Transverse colon (tissue), 4 donors: ENCODE data around the gene ARHGEF4. TPM values are rescaled to one million over a fixed set of nuclear protein-coding genes. Genes with fewer than 3 reads are reported as not detected.

ENCODE experiments used
- DNase-seq: peaks from one replicate; pipeline ENCODE4 v3.0.0-alpha.2; 2019
- H3K27ac ChIP-seq, 4 donors: fragments of 200-600 bp; sonication (generic); 2 replicates each; pipeline ENCODE4 v1.5.1; 2016 to 2018; ENCODE audit warnings: inconsistent platforms in 4 of 4
- H3K27me3 ChIP-seq: fragments of 200-600 bp; sonication (generic); 2 replicates; pipeline ENCODE4 v1.5.1; 2017; ENCODE audit warnings: inconsistent platforms
- H3K36me3 ChIP-seq, 4 donors: fragments of 200-600 bp; sonication (generic); 2 replicates each; pipeline ENCODE4 v1.5.1; 2017 to 2019; ENCODE audit warnings: inconsistent platforms in 4 of 4
- H3K4me1 ChIP-seq, 4 donors: fragments of 200-600 bp; sonication (generic); 2 replicates each; pipeline ENCODE4 v1.5.1; 2017 to 2020; ENCODE audit warnings: inconsistent platforms in 4 of 4
- H3K4me3 ChIP-seq, 4 donors: fragments of 200-600 bp; sonication (generic); 1 replicate in 1 of 4; 2 replicates in 3 of 4; pipeline versions ENCODE4 v1.5.1 to v1.6.1; 2017 to 2019; ENCODE audit warnings: inconsistent platforms in 4 of 4
- H3K9me3 ChIP-seq, 2 donors: fragments of 200-600 bp; sonication (generic); 2 replicates each; pipeline ENCODE4 v1.5.1; 2017 to 2019; ENCODE audit warnings: inconsistent platforms in 2 of 2
- CTCF ChIP-seq, 5 experiments: fragments of 200-600 bp in 3 of 5; fragments of 450-650 bp in 2 of 5; sonication (generic) in 3 of 5; IDR thresholded peaks; 1 replicate in 2 of 5; 2 replicates in 3 of 5; pipeline ENCODE4 v1.5.1; 2016 to 2017; ENCODE audit warnings: antibody characterized with exemption in 5 of 5, inconsistent platforms in 3 of 5, mild to moderate bottlenecking in 2 of 5, moderate library complexity in 1 of 5
- EP300 ChIP-seq: sonication (generic); formaldehyde crosslinking; IDR thresholded peaks from one replicate; pipeline ENCODE4 v1.6.1; 2017; ENCODE audit warnings: antibody characterized with exemption, low read depth
- POLR2A ChIP-seq: fragments of 450-650 bp; IDR thresholded peaks from one replicate; pipeline ENCODE4 v1.6.1; 2016; ENCODE audit warnings: antibody characterized with exemption, mild to moderate bottlenecking, moderate library complexity
- POLR2AphosphoS5 ChIP-seq, 3 donors: sonication (generic); formaldehyde crosslinking; IDR thresholded peaks; one replicate each; pipeline ENCODE4 v1.6.1; 2016; ENCODE audit warnings: antibody characterized with exemption in 3 of 3
- WGBS, 2 donors: methylation state at CpG; one replicate each; pipeline ENCODE4 v1.1.5; 2018; ENCODE audit warnings: low coverage in 1 of 2; 5-methylcytosine and 5-hydroxymethylcytosine counted together
- in situ Hi-C, 4 donors: fragments of 200-750 bp; cut with MboI; loops; one replicate each; pipeline versions ENCODE4 v1.15.0 to v1.15.1; 2017; ENCODE audit warnings: low sequenced_read_pairs in 3 of 4, low pct_ligation_motif_present in 1 of 4, low pct_unique_long_range_greater_than_20kb in 1 of 4
- intact Hi-C: fragments of 100-400 bp; cut with DNase I; formaldehyde crosslinking; loops from one replicate; pipeline ENCODE4 v1.15.1; 2023; ENCODE audit warnings: low total_unique reads
- total RNA-seq, 4 donors: library from RNA; depleted of rRNA; stranded (reverse); fragments of >200 nt; gene quantifications; one replicate each; pipeline ENCODE4 v1.1.0, GENCODE V29; 2016

ARHGEF4 gene
- total RNA-seq, 4 donors from 2014 or later = 1.2 to 16.8 (median 1.7) TPM

DNA sequence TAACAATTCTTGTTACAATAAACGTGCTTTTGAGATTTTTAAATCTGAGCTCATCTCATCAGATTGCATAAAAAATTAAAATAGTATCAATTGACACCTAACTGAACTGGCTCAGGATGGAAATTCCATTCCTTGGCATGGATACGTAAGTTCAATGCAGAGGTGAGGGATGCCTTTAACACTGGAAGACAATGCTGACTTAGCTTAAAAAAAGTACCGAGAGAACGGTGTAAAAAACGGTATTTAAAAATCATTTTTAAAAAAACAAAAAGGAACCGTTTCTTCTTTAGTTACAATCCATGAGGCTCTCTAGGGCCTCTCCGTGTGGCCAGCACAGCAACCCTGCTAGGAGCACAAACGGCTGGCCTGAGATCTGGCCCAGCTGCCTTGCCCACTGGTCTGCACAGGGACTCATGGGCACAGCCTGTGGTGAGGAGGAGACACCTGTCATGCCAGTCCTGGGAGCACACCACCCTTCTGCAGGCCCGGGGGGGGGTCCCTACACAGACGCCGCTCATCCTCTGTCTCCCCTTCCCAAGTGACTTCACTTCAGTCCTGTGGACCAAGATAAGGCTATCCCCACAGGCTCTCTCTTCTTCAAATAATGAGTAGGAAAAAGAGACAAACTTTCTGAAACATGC, 211.3 kb downstream of the ARHGEF4 start:
- H3K4me1 ChIP-seq = no peaks in the 10 kb centered on the region
- WGBS, 2 donors = 82 to 85% methylated on average over 9 to 11 of the region's 11 CpGs
- no peak for TF ChIP-seq POLR2A
- TF ChIP-seq POLR2AphosphoS5 (IDR thresholded peaks at IDR 0.05) = no peak
- TF ChIP-seq EP300 = no peak
- no peak for TF ChIP-seq CTCF (IDR thresholded peaks at IDR 0.05)

GRCh38 chr2:131048641-131049040, 211.9 kb downstream of the ARHGEF4 start:
- Histone ChIP-seq H3K36me3 (peaks cover 0 to 45% (median 19%) of the 10 kb centered on the region in 4 donors), H3K4me1 (no peaks in the 10 kb centered on the region), H3K4me3 (no peak overlapping the region), H3K27me3 (no peaks in the 10 kb centered on the region), H3K9me3 (no peaks in the 10 kb centered on the region), H3K27ac (no peak overlapping the region)
- intact Hi-C loops = no loop called here
- in situ Hi-C loops = no loop called here
- WGBS, 2 donors = 93% methylated on average over 6 of the region's 6 CpGs; no CpG with 5 or more reads in 1 of the 2 donors
- DNase-seq = no peak
- no peak for TF ChIP-seq POLR2AphosphoS5 (IDR thresholded peaks at IDR 0.05)
- TF ChIP-seq POLR2A = no peak
- no peak for TF ChIP-seq EP300

More for the DNA sequence above, 211.3 kb downstream of the ARHGEF4 start:
- Histone ChIP-seq H3K27me3 (no peaks in the 10 kb centered on the region), H3K4me3 (no peak overlapping the region), H3K9me3 (no peaks in the 10 kb centered on the region), H3K36me3 (peaks cover 0 to 39% (median 19%) of the 10 kb centered on the region in 4 donors), H3K27ac (no peak overlapping the region)
- in situ Hi-C loops (no loop called here), intact Hi-C loops (no loop called here)
- DNase-seq = no peak

DNA sequence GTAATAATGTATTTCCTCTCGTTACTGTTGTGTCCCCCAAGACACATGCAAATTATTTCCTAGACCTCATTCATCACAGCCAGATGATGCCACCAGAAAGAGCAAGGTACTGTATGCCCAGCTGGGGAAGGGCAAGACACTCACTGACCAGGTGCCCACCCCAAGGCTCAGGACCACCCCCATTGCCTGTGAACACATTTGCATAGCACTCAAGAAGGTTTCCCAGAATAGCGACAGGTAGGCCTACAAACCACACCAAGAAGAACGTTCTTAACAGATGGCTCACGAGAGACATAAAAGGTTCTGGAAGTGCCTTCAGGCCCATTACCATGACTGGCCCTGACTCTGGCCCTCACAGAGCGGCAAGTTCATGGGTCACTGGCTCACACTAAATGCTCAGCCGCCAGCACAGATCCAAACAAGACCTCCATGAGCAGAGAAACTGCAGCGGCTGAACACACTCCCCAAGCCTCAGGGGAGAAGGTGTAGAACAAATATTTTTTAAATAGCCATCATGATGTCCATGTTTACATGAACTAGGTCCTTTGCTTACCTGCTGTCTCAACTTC, 212.5 kb downstream of the ARHGEF4 start:
- no peak for DNase-seq
- H3K4me3 ChIP-seq = no peak overlapping the region
- in situ Hi-C loops (no loop called here), intact Hi-C loops (no loop called here)
- TF ChIP-seq CTCF (IDR thresholded peaks at IDR 0.05) = no peak
- no peak for TF ChIP-seq POLR2A
- no peak for TF ChIP-seq POLR2AphosphoS5 (IDR thresholded peaks at IDR 0.05)
- TF ChIP-seq EP300 = no peak
- no peaks in the 10 kb centered on the region for H3K27me3 ChIP-seq
- no peaks in the 10 kb centered on the region for H3K9me3 ChIP-seq
- peaks cover 0 to 49% (median 19%) of the 10 kb centered on the region in 4 donors for H3K36me3 ChIP-seq
- no peak overlapping the region for H3K27ac ChIP-seq
- no peaks in the 10 kb centered on the region for H3K4me1 ChIP-seq
- WGBS, 2 donors = 86% methylated on average over 1 to 7 of the region's 7 CpGs

DNA sequence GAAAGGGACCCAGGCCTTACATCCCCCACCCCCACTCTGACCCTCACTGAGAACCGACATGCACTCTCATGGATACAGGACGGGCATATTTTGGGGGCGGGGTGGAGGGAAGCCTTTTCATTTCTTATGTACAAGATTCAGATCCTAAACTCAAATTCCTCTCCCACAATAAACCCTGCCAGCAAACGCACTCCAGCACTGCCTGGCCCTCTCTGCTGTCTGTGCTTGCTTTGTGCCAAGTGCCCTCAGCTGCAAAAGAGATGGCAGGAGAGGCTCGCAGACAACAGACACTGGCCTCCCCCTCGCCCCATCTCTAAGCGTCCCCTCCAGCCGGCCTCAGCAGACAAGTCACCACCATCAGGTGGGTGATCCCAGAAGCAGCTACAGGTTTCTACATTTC, 214.2 kb downstream of the ARHGEF4 start:
- H3K9me3 ChIP-seq = no peaks in the 10 kb centered on the region
- H3K4me3 ChIP-seq = no peak overlapping the region
- WGBS, 2 donors = 94 to 100% methylated on average over 1 to 8 of the region's 8 CpGs
- H3K4me1 ChIP-seq = no peaks in the 10 kb centered on the region
- no peaks in the 10 kb centered on the region for H3K27me3 ChIP-seq
- DNase-seq = no peak
- H3K27ac ChIP-seq = no peak overlapping the region
- peaks cover 0 to 57% (median 24%) of the 10 kb centered on the region in 4 donors for H3K36me3 ChIP-seq
- in situ Hi-C loops = no loop called here
- TF ChIP-seq POLR2A (no peak), EP300 (no peak), CTCF (IDR thresholded peaks at IDR 0.05) (no peak), POLR2AphosphoS5 (IDR thresholded peaks at IDR 0.05) (no peak)
- intact Hi-C loops = no loop called here
